HL-60/S4 treated with phorbol 12-myristate 13-acetate at 8.2 ng/mL for 4 days and 3 days (cell line): ENCODE data around the gene PXMP2.

Experiments used
- in situ Hi-C: fragments of 300-500 bp; cut with MboI; formaldehyde crosslinking; loops from 2 replicates; pipeline ENCODE4 v1.15.0; 2022; ENCODE audit warnings: low sequenced_read_pairs

PXMP2 gene

DNA sequence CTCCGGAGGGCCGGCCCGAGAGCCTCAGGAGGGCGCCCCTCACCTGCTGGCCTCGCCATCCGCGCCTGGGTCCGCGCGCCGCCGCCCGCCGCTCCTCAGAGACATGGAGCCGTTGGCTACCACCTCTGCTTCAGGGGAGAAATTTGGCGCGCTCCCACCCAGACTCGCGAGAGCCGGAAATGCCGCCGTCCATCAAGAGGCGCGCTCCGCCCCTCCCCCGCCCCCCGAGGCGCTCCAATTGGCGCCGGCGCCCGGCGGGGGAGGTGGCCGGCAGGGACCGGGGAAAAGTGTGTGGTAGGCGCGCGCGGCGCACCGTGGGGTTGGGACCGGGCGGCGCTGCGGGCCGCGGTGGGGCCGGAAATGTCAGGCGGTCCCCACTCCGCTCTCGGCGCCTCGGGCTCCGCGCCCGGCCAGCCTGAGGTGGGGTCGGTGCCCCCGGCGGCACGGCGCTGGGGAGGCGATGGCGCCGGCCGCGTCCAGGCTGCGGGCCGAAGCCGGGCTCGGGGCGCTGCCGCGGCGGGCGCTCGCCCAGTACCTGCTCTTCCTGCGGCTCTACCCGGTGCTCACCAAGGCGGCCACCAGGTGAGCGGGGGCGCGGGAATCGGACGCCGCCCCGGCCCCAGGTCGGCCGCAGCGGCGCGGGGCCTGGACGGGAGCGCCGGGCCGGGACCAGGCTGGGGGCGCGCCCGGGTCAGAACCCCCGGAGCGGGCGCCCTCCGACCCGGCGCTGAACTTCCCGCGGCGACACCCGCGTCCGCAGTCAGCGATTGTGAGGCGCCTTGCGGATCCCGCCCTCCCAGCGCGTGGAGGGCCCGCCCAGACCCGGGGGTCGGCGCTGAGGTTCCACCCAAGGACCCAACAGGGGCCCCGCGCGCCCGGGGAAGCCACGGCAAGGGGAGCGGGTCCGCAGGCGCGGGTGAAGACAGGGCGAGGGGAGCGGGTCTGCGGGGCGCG is at the start of gene PXMP2, which contains the start of gene POLE:
PXMP2 (plus strand) TSS at position 377 of the 954 bp plus-strand sequence; CDS start at position 461, 84 bp downstream.
POLE (minus strand) TSS at position 132 of the 954 bp plus-strand sequence; CDS start at position 105, 27 bp downstream.
- in situ Hi-C loops = no loop called here

DNA sequence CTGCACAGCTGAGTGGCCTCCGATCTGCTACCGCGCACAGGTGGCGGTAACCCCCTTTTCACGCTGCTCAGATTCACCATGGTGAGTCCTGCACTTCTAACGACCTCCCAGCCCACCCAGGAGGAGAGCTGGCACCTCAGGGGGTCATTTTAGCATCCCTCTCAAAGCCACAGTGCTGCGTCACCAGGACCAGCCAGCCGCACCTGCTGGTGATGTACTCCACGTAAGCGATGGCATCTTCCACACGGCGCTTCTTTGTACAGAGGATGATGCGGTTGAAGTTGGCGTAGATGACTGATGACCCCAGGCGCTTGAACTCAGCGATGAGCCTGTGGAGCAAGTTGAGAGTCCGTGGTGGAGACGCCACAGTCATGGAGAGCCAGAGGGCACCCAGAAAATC is 49.6 kb upstream of the PXMP2 start:
- in situ Hi-C loops = no loop called here

DNA sequence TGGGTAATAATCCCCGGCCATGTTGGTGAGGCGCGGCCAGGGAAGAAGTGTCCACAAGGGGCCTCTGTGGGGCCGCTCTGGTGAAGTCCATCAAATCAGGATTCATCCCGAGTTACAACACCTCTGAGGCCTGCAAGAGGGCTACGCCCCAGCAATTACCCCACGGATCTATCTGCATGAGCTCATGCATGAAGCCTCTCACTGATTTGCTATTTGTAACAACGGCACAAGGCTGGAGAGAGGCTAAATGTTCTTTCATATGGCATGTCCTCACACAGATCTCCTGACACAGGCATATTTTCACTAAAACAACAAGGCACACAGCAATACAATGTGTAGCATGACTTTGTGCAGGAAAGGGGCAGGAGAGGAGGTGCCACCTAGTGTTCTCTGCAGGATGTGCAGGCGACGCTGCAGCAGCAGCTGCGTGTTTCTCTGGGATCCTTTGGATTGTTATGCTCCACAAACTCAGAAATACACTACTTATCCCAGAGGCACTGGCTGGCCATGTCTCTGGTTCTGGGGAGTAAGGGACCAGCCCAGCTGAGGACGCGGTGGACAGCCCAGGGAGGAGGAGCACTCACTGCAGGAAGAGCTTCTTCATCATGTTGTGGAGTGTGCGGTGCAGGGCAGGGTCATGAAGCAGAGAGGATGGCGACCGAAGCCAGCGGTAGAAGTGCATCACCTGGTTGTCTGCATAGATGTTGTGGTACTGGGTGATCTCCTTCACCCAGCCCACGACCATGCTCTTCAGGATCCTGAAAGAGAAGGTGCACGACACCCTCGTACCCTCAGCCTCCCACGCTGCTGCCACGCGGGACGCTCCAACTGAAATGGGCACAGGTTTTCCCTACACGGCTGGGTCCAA is 48.6 kb upstream of the PXMP2 start:
- in situ Hi-C loops = no loop called here

DNA sequence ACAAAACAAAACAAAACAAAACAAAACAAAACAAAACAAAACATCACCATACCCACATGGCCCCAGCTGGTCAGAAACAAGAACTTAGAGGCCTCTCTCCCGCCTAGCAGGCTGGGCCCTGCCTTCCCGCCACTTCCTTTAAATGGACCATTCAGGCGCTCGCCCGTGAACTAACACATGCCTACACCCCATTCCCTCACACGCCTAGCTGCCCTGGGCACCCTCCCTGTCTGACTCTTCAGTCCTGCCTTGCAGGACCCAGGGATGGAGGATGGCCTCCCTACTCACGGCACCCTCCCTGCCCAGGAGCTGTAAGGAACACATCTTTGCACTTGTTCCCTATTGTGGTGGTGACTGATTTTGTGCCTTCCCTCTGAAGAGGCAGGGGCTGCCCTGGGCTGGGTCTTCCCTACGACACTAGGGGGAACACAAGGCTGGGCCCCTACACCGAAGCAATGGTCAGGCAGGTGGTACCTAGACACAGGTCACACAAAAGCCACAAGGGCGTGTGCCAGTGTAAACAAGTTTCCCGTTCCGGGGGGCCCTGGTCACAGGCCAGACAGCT is 47.3 kb upstream of the PXMP2 start:
- in situ Hi-C loops = no loop called here

DNA sequence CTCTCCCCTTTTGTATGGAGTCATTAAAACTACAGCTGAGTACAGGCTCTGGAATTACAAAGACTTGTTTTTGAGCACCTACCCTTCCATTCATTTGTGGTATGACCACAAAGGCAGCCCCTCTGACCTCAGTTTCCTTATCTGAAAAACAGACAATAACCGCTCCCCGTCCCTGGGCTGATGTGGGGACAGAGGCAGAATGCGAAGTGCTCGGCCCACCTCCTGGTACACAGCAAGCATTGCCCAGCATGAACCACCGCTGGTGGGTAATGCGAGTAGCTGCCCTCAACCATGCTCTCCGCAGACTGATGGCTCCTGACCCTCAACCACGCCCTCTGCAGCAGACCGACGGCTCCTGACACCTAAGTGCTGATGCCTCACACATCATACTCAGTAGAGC is 46.5 kb upstream of the PXMP2 start:
- in situ Hi-C loops = no loop called here

DNA sequence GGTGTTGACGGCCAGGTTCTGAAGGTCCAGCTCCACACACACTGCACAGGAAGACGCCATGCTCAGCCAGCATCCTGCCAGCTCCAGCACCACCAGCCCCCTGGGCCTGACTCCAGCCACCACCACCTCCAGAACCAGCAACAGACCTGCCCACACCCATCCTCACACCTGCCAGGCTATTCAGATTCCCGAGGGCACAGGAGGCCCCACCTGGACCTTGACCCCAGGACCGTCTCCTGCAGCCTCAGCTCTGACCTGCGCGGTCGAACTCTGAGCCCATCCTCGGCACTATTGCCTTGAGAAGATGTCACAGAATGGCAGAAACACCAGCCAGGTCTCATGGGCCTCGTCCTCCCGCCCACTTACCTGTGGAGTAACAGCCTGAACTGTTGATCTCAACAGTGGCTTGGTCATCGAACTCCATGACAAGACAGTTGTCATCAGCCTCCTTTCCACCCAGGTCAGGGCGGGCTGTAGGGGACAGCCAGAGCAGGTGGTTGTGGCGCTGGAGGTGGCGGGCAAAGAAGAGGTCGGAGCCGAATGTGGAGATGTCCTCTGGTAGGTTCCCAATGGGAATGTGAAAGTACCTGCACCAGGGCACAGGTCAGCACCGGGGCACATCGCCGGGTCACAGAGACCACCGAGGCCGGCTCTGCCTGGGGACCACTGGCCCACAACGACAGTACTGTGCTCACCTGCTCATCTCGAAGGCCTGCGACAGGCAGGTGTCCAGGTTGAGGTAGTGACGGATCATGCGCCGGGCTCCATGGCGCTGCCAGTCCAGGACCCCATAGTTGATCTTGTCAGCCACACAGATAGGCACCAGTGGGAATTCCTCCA is 45.4 kb upstream of the PXMP2 start:
- in situ Hi-C loops = no loop called here

DNA sequence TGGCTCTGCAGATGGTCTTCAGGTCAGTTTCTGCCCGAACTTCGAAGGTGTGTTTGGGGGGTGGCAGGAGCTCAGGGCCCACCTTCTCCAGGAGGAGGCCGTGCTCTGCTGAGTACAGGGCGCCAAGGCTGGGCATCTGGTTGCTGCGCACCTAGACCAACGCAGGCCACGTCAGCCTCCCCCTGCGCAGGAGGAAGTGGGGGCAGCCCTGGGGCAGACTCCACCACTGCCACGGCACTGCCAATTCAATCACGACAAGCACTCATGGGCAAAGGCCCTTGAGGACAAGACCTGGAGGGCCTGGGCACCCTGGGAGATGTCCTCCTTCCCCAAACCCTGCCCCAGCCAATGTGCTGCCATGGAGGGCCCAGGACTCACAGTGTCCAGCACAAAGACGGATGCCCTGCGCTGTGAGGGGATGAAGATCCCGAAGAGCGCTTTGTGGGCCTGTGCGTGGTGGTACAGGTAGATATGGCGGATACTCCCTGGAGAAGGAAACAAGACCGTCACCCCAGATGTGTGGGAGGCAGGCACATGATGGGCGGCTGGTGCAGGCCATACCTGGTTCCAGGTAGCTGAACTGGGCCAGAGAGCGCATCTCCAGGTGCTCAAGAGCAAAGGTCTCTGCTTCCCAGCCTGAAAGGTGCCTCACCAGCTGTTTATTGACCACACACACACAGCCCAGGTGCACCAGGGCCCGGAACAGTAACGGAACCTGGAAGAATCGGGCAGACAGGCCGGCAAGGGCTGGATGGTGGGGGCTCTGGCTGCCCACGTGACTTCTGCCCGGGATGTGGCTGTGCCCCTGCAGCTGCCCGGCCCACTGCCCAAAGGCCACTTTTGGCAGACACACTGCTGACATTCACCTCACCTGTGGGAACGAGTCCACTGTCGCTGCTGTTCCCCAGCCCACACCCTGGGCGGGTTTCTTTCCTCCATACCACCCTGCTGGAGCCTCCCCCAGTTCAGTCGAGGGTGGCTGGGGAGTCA is 44.2 kb upstream of the PXMP2 start:
- in situ Hi-C loops = no loop called here

DNA sequence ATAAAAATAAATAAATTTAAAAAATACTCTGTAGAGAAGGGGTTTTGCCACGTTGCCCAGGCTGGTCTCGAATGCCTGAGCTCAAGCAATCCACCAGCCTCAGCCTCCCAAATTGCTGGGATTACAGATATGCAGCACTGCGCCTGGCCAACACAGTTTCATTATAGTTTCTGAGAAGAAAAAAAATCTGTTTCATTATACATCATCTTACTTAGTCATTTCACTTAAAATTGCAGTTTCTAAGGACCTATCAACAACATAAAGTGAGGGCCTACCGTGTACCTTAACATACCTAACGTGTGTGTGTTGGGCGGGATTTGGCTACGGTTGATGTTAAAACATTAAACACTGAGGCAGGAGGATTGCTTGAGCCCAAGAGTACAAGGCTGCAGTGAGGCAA is 40.5 kb upstream of the PXMP2 start:
- in situ Hi-C loops = no loop called here

DNA sequence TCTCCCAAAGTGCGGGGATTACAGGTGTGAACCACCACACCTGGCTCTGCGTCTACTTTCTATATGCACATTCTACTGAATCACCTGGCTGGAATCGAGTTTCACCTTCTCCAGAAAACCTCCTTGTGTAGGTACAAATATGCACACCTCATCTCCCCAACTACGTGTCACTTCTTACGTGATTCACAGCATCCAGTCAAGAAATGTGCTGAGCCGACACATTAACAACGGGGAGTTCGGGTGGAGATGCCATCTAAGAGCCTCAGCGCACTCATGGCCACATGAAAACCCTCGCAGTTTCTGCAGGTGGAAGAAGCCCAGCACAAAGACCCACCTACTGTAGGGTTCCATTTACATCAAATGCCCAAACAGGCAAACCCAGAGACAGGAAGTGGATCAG is 39.5 kb upstream of the PXMP2 start:
- in situ Hi-C loops = no loop called here

DNA sequence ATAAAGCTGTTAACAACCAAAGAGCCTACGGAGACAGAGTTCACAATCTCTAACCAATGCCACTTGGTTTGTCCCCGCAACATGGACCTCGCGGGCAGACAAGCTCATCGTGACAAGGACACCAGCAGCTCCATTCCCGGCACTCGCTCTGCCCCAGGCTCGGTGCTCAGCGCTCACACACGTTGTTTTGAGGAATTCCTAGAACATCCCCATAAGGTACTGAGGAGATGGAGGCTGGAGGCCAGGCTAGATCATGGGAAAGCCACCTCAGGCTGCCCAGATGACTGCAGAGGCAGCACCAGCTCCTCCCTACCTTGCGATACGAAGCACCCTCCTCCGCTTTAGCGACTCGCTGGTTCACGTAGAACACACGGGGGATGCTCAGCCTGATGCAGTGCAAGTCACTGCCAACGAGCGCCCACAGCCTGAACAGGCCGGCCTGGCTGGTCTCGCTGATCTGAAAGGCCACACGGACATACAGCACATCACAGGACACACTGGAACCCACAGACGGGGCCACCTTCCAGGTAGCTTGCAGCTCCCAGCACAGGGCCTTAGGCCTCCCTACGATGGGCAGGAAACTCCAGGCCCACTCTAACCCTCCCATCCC is 38.7 kb upstream of the PXMP2 start:
- in situ Hi-C loops = no loop called here

DNA sequence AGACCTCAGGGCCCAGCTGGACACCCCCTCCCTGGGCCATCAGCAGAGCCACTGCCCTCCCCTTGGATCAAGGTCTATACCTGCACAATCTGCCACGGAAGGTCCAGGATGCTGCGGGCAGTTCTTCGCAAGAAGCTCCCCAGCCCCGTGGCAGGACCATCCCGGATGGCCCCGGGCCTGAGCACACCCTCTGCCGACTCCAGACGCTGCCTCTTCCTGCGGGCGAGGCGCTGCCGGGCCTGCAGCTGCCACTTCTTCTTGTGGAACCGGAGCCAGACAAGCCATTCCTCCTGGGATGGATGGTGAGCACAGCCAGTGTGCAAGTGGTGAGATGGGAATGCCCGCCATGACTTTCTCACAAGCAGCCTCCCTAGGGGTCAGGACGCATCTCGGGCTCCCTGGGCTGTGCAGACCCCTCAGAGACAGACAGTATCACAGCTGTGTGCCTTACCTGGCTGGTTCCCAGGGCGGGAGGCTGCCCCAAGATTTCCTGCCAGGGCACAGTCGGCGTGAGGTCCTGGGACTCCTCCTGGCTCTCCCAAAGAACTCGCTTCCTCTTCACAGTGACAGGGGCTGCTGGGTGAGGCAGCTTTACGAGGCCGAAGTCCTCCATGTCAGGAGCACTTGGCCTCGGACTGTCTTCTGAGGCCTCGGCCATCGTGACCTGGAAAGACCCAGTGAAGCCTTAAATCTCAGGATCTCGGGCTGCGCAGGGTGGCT is 38.0 kb upstream of the PXMP2 start:
- in situ Hi-C loops = no loop called here

DNA sequence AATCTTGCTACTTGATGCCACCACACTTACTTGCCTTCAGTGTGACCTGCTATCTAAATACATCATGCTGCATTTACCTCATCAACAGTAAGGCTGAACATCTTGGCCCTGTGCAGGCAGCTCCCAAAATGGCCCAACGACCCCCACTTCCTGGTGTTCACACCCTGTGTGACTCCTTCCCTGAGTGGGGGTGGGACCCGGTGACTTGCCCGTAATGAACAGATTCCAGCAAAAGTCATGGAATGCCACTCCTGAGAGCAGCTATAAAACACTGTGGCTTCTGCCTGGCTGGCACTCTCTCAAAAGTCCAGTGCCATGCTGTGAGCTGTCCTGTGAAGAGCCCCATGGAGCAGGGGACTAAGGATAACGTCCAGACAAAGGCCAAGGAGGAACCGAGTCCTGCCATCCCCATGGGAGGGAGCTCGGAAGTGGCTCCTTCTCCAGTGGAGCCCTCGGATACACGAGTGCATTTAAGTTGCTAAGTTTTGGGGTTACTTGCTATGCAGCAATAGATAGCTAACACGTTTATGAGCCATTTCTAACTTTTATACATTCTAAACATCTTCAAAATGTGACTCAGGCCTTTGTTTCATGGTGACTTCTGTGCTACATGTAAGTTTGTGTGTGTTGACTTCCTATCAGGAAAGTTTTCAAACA is 35.8 kb upstream of the PXMP2 start:
- in situ Hi-C loops = no loop called here

DNA sequence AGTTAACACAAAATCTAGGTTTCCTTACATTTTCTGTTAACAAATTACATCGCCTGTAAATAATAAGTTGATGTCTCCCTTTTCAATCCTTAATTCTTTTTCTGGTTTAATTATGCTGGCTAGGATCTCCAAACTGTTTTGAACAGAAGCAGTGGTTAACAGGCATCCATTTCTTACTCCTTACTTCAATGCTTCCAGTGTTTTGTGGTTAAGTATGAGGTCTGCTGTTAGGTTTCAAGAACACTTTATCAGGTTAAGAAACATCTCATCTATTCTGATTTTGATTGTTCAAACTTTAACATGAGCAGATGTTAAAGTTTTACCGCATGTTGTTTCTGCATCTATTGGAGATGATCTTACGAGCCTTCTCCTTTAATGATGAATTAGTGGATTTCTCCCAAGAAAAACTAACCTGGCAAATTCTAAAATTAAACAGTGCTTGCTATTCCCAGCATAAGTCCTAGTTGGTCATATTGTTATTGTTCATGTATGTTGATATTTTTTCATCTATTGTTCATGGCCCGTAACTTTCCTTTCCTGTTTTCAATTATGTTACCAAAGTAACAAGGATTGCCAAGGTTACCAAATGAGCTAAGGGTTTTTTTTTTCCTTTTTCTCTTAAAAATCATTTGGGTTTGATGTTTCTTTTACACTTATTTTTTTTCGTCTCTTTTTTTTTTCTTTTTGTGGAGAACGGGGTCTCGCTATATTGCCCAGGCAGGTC is 33.7 kb upstream of the PXMP2 start:
- in situ Hi-C loops = no loop called here

DNA sequence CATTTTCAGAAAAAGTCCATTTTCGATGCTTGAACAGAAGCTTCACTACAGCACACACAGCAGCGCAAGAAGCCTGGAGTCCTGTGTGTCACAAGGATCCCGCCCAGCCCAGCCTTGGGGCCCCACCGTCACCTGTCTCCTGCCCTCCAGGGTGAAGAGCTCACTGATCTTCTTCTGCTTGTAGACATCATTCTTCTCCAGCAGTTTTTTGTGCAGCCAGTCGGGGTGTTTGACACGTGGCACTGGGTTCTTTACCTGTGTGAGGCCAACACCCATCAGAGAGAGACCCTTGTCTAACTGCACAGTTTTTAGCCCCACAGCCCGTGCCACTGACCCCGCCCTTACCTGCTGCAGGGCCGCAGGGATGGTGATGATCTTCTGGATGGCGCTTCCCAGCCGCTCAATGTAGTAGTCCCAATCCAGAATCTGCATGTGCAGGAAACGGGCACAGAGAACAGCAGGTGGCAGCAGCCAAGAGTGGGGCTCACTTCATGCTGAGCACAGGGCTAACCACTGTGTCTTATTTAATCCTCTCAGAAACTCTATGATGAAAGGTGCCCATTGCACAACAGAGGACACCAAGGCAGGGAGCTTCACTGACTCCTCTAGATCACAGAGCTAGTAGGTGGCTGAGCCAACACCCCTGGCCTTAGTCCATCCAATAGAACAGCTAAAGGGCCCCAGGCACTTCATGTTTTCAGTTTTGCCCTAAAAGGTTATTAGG is 30.2 kb upstream of the PXMP2 start:
- in situ Hi-C loops = no loop called here

DNA sequence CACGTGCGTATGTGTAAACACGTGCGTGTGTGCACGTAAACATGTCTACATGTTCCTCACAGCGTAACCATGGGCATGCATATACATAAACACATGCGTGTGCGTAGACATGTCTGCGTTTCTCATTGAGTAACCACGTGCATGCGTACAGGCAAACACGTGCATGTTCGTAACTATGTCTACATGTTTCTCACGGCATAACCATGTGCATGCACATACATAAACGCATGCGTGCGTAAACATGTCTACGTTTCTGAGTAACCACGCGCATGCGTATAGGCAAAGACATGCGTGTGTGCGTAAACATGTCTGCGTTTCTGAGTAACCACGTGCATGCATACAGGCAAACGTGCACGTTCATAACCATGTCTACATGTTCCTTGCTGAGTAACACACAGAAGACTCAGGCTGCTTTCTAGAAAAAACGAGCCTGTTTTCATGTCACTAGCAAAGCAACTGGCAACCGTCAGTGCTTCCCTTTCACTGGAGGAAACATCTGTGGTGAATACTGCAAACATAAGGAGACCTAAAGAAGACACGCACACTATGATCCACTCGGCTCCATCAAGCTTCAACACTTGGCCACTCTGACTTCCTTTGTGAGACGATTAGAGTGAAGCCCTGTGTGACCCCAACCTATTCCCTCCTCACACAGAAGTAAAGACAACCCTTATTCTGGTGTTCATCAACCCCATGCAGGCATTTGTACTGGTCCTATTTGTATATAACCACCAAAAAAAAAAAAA is 29.1 kb upstream of the PXMP2 start:
- in situ Hi-C loops = no loop called here

DNA sequence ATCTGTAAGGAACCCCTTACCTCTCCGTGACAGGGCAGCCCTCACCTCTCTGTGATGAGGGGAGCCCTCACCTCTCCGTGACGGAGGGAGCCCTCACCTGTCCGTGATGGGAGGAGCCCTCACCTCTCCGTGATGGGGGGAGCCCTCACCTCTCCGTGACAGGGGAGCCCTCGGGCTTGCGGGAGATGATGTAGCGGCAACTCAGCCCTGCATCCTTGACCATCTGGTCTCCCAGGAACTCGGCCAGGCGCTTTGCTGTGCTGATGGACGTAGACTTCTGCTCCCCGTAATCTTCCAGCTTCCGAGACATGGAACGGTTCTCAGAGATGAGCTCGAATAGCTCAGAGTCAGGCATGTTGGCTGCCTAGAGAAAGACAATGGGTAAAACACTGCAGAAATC is 28.2 kb upstream of the PXMP2 start:
- in situ Hi-C loops = no loop called here
